Endothelial cell (in vitro differentiated cells): ENCODE measurements around the gene PDE3A. TPM values are rescaled to one million over a fixed set of nuclear protein-coding genes. Genes with fewer than 3 reads are reported as not detected.

ENCODE experiments used
- DNase-seq: peaks from one replicate; pipeline ENCODE4 v3.0.0; 2021; ENCODE audit warnings: low spot score
- H3K27ac Mint-ChIP-seq: one replicate; pipeline ENCODE4 v1.8.0; 2021; ENCODE audit warnings: mixed read lengths, inconsistent platforms; ENCODE audit not compliant: unreplicated experiment
- H3K27me3 Mint-ChIP-seq: one replicate; pipeline ENCODE4 v1.8.0; 2021; ENCODE audit warnings: mild to moderate bottlenecking, moderate library complexity, mixed read lengths, inconsistent platforms; ENCODE audit not compliant: unreplicated experiment
- H3K36me3 Mint-ChIP-seq: one replicate; pipeline ENCODE4 v1.8.0; 2021; ENCODE audit warnings: mild to moderate bottlenecking, low read depth, mixed read lengths, inconsistent platforms; ENCODE audit not compliant: unreplicated experiment
- H3K4me1 Mint-ChIP-seq: one replicate; pipeline ENCODE4 v1.8.0; 2021; ENCODE audit warnings: mild to moderate bottlenecking, mixed read lengths, inconsistent platforms; ENCODE audit not compliant: unreplicated experiment
- H3K4me3 Mint-ChIP-seq: one replicate; pipeline ENCODE4 v1.8.0; 2021; ENCODE audit warnings: mild to moderate bottlenecking, mixed read lengths, inconsistent platforms; ENCODE audit not compliant: unreplicated experiment
- H3K9me3 Mint-ChIP-seq: one replicate; pipeline ENCODE4 v1.8.0; 2021; ENCODE audit warnings: mixed read lengths, inconsistent platforms; ENCODE audit not compliant: unreplicated experiment
- total RNA-seq: library from RNA; stranded (reverse); fragmentation: NEBNext Ultra II Directional; extraction: Animal tissue kit (Norgen Biotek cat#: 25700); gene quantifications from one replicate; pipeline ENCODE4 v1.2.1, GENCODE V29; 2021; ENCODE audit not compliant: unreplicated experiment
- TF ChIP-seq, protein P1 (sequence below): fragments of 200-600 bp; sonication (generic); IDR thresholded peaks from one replicate; pipeline ENCODE4 v1.5.0; 2021; ENCODE audit warnings: antibody characterized with exemption; ENCODE audit not compliant: unreplicated experiment

PDE3A gene
- total RNA-seq, 1 donor from 2014 or later, result 0.97 TPM

- H3K9me3 Mint-ChIP-seq, result no peaks in the 10 kb centered on the region
- DNase-seq, result no peak
- no peaks in the 10 kb centered on the region for H3K27me3 Mint-ChIP-seq
- TF ChIP-seq, protein P1, sequence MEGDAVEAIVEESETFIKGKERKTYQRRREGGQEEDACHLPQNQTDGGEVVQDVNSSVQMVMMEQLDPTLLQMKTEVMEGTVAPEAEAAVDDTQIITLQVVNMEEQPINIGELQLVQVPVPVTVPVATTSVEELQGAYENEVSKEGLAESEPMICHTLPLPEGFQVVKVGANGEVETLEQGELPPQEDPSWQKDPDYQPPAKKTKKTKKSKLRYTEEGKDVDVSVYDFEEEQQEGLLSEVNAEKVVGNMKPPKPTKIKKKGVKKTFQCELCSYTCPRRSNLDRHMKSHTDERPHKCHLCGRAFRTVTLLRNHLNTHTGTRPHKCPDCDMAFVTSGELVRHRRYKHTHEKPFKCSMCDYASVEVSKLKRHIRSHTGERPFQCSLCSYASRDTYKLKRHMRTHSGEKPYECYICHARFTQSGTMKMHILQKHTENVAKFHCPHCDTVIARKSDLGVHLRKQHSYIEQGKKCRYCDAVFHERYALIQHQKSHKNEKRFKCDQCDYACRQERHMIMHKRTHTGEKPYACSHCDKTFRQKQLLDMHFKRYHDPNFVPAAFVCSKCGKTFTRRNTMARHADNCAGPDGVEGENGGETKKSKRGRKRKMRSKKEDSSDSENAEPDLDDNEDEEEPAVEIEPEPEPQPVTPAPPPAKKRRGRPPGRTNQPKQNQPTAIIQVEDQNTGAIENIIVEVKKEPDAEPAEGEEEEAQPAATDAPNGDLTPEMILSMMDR, result no peak
- H3K36me3 Mint-ChIP-seq, result no peaks in the 10 kb centered on the region
- H3K27ac Mint-ChIP-seq, result no peak overlapping the region
- H3K4me1 Mint-ChIP-seq, result peaks cover 8% of the 10 kb centered on the region
- no peak overlapping the region for H3K4me3 Mint-ChIP-seq
Measured at GRCh38 chr12:20493934-20494333, 125.6 kb downstream of the PDE3A start.

- TF ChIP-seq, protein P1, result no peak
- Mint-ChIP-seq H3K4me3 (no peak overlapping the region), H3K27me3 (no peaks in the 10 kb centered on the region), H3K9me3 (no peaks in the 10 kb centered on the region), H3K36me3 (no peaks in the 10 kb centered on the region), H3K4me1 (peaks cover 9% of the 10 kb centered on the region), H3K27ac (no peak overlapping the region)
- no peak for DNase-seq
Measured at GRCh38 chr12:20494851-20495250, 126.5 kb downstream of the PDE3A start.

GRCh38 chr12:20495997-20496396 lies 127.7 kb downstream of the PDE3A start:
- Mint-ChIP-seq H3K9me3 (no peaks in the 10 kb centered on the region), H3K4me3 (no peak overlapping the region), H3K27me3 (no peaks in the 10 kb centered on the region), H3K4me1 (peaks cover 9% of the 10 kb centered on the region), H3K27ac (no peak overlapping the region), H3K36me3 (no peaks in the 10 kb centered on the region)
- no peak for DNase-seq
- TF ChIP-seq, protein P1, result no peak

DNA sequence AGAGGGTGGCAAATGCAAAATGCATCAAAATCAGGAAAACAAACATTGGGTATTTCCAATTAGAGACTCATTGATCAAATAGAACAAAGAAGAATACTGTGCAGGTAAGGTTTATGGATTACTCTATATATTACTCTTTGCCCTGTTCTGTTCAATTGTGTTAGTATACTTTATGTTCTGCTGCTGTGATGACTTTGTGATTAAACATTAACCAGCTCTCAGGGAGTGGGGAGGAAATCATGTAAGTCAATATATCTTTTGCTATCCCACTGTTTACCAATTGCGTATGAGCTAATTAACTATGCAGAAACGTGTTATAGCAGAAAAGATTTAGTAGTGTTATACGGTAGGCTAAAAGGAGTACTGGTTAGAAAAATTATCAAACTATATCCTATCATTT lies 129.4 kb downstream of the PDE3A start:
- H3K9me3 Mint-ChIP-seq, result no peaks in the 10 kb centered on the region
- H3K27me3 Mint-ChIP-seq, result no peaks in the 10 kb centered on the region
- no peaks in the 10 kb centered on the region for H3K36me3 Mint-ChIP-seq
- TF ChIP-seq, protein P1, result no peak
- no peak for DNase-seq
- H3K4me1 Mint-ChIP-seq, result peaks cover 4% of the 10 kb centered on the region
- H3K4me3 Mint-ChIP-seq, result no peak overlapping the region
- H3K27ac Mint-ChIP-seq, result no peak overlapping the region

- Mint-ChIP-seq H3K36me3 (no peaks in the 10 kb centered on the region), H3K4me1 (peaks cover 4% of the 10 kb centered on the region), H3K9me3 (no peaks in the 10 kb centered on the region), H3K27ac (no peak overlapping the region), H3K4me3 (no peak overlapping the region), H3K27me3 (no peaks in the 10 kb centered on the region)
- TF ChIP-seq, protein P1, result no peak
- no peak for DNase-seq
Measured at GRCh38 chr12:20501958-20502357, 133.6 kb downstream of the PDE3A start.
